IMR-90 (cell line): ENCODE data around the gene SLC22A15. TPM values are rescaled to one million over a fixed set of nuclear protein-coding genes. Genes with fewer than 3 reads are reported as not detected.

Experiments used
- ATAC-seq: fragments of 200-7000 bp; cut with Tn5 transposase; 2 replicates; pipeline ENCODE4 v1.9.1; 2020; ENCODE audit warnings: low read depth, mild to moderate bottlenecking, moderate library complexity
- BruUV-seq: library from RNA; stranded (reverse); fragments of 400-500 nt; replicated peaks from 2 replicates; lab custom pipeline; 2021; lab: Mats Ljungman, UMichigan
- CTCF ChIA-PET: fragments of 300-600 bp; formaldehyde crosslinking; extraction: SDS; loops from one replicate; lab custom pipeline; 2021; ENCODE audit warnings: antibody characterized with exemption; lab: Yijun Ruan, JAX
- POLR2A ChIA-PET: fragments of 300-600 bp; sonication (Branson Sonifier 250); formaldehyde crosslinking; loops from one replicate; lab custom pipeline; 2022; ENCODE audit warnings: antibody characterized with exemption; ENCODE audit not compliant: unreplicated experiment; lab: Charles Lee
- DNase-seq: peaks from one replicate; pipeline ENCODE4 v3.0.0; 2013
- H2AFZ ChIP-seq: replicated peaks from 2 replicates; pipeline ENCODE3; 2013; ENCODE audit warnings: low read length, mild to moderate bottlenecking; ENCODE audit not compliant: poor library complexity
- H2AK5ac ChIP-seq: 2 replicates; pipeline ENCODE4 v1.6.1; 2013; ENCODE audit warnings: low read depth, low read length, inconsistent platforms
- H2AK9ac ChIP-seq: replicated peaks from 2 replicates; pipeline ENCODE3; 2013; ENCODE audit warnings: mild to moderate bottlenecking, low read depth, low read length, moderate library complexity; ENCODE audit not compliant: poor library complexity
- H2BK120ac ChIP-seq: 2 replicates; pipeline ENCODE4 v1.6.1; 2013; ENCODE audit warnings: low read depth, low read length, inconsistent platforms
- H2BK15ac ChIP-seq: 3 replicates; pipeline ENCODE4 v1.6.1; 2013; ENCODE audit warnings: low read depth, low read length, inconsistent platforms
- H2BK20ac ChIP-seq: 2 replicates; pipeline ENCODE4 v1.6.1; 2013; ENCODE audit warnings: low read depth, mild to moderate bottlenecking, inconsistent platforms, low read length, moderate library complexity
- H2BK5ac ChIP-seq: 2 replicates; pipeline ENCODE4 v1.6.1; 2013; ENCODE audit warnings: mild to moderate bottlenecking, low read depth, low read length, inconsistent platforms; ENCODE audit not compliant: poor library complexity, severe bottlenecking
- H3K14ac ChIP-seq: replicated peaks from 2 replicates; pipeline ENCODE4 v1.6.1; 2013; ENCODE audit warnings: low read depth, low read length, inconsistent platforms
- H3K18ac ChIP-seq: 2 replicates; pipeline ENCODE4 v1.6.1; 2013; ENCODE audit warnings: low read depth, low read length, control low read depth
- H3K23ac ChIP-seq: 2 replicates; pipeline ENCODE4 v1.6.1; 2013; ENCODE audit warnings: low read depth, low read length, inconsistent platforms
- H3K27ac ChIP-seq: 2 replicates; pipeline ENCODE4 v1.5.1; 2013; ENCODE audit warnings: mild to moderate bottlenecking, control low read depth, low read length; ENCODE audit not compliant: insufficient read depth
- H3K27me3 ChIP-seq: 2 replicates; pipeline ENCODE4 v1.6.1; 2013; ENCODE audit warnings: low read length; ENCODE audit not compliant: control insufficient read depth, insufficient read depth
- H3K36me3 ChIP-seq: 2 replicates; pipeline ENCODE4 v1.6.1; 2013; ENCODE audit warnings: low read length, mixed read lengths; ENCODE audit not compliant: control insufficient read depth, insufficient read depth
- H3K4ac ChIP-seq: 2 replicates; pipeline ENCODE4 v1.6.1; 2013; ENCODE audit warnings: low read depth, low read length, inconsistent platforms
- H3K4me1 ChIP-seq: 2 replicates; pipeline ENCODE4 v1.6.1; 2013; ENCODE audit warnings: low read length, mixed read lengths; ENCODE audit not compliant: control insufficient read depth, insufficient read depth
- H3K4me2 ChIP-seq: 2 replicates; pipeline ENCODE4 v1.6.1; 2013; ENCODE audit warnings: low read depth, mild to moderate bottlenecking, control low read depth, low read length, moderate library complexity
- H3K4me3 ChIP-seq: 2 replicates; pipeline ENCODE4 v1.5.1; 2013; ENCODE audit warnings: low read depth, mild to moderate bottlenecking, control low read depth, low read length, moderate library complexity; ENCODE audit not compliant: insufficient read depth
- H3K56ac ChIP-seq: 2 replicates; pipeline ENCODE4 v1.6.1; 2013; ENCODE audit warnings: low read length, inconsistent platforms; ENCODE audit not compliant: insufficient read depth; ENCODE audit errors: extremely low read depth
- H3K79me1 ChIP-seq, 2 experiments: 2 replicates each; pipeline ENCODE4 v1.6.1; 2013; ENCODE audit warnings: low read length in 2 of 2, inconsistent platforms in 1 of 2, low read depth in 1 of 2
- H3K9ac ChIP-seq: 2 replicates; pipeline ENCODE4 v1.6.1; 2013; ENCODE audit warnings: low read depth, low read length, control low read depth
- H3K9me1 ChIP-seq: 2 replicates; pipeline ENCODE4 v1.6.1; 2013; ENCODE audit warnings: low read length, inconsistent platforms; ENCODE audit not compliant: insufficient read depth
- H3K9me3 ChIP-seq: 2 replicates; pipeline ENCODE4 v1.6.1; 2013; ENCODE audit warnings: low read length; ENCODE audit not compliant: control insufficient read depth, insufficient read depth
- H4K20me1 ChIP-seq: 2 replicates; pipeline ENCODE4 v1.6.1; 2013; ENCODE audit warnings: low read length, inconsistent platforms; ENCODE audit not compliant: insufficient read depth
- H4K5ac ChIP-seq: 2 replicates; pipeline ENCODE4 v1.6.1; 2013; ENCODE audit warnings: mild to moderate bottlenecking, low read depth, low read length, control low read depth
- H4K8ac ChIP-seq, 2 experiments: 2 replicates each; pipeline ENCODE4 v1.6.1; 2013; ENCODE audit warnings: low read depth in 2 of 2, low read length in 2 of 2, control low read depth in 1 of 2, inconsistent platforms in 1 of 2
- H4K91ac ChIP-seq: 2 replicates; pipeline ENCODE4 v1.6.1; 2013; ENCODE audit warnings: low read depth, low read length, inconsistent platforms; ENCODE audit not compliant: insufficient read depth
- CHD1 ChIP-seq: IDR thresholded peaks from 2 replicates; pipeline ENCODE4 v1.6.1; 2012; ENCODE audit warnings: low read depth, low read length, improper control_type of control experiment
- WGBS, 2 experiments: methylation state at CpG; one replicate each; pipeline versions ENCODE4 v1.1.5 to v1.1.7; 2013; ENCODE audit warnings: missing lambda C conversion rate in 2 of 2; ENCODE audit not compliant: insufficient read length in 1 of 2; ENCODE audit errors: extremely low coverage in 2 of 2; 5-methylcytosine and 5-hydroxymethylcytosine counted together
- dilution Hi-C: fragments of 300-500 bp; cut with HindIII; formaldehyde crosslinking; loops from one replicate; pipeline ENCODE4 v1.14.3; 2018; ENCODE audit warnings: low sequenced_read_pairs; ENCODE audit not compliant: unreplicated experiment
- in situ Hi-C: fragments of 300-500 bp; cut with MboI; formaldehyde crosslinking; loops from 3 replicates; pipeline ENCODE4 v1.14.3; 2019; ENCODE audit warnings: low sequenced_read_pairs, inconsistent platforms, mixed read lengths
- intact Hi-C: fragments of 100-400 bp; cut with micrococcal nuclease; formaldehyde crosslinking; loops from 2 replicates; pipeline ENCODE4 v1.10.0; 2022
- polyA plus RNA-seq, 3 experiments: library from polyadenylated mRNA; depleted of rRNA; stranded (reverse); fragments of >200 nt; gene quantifications; 2 replicates each; pipeline ENCODE4 v1.2.3, GENCODE V29; 2012; ENCODE audit warnings: low replicate concordance in 1 of 3
- total RNA-seq: library from RNA; depleted of rRNA; stranded (reverse); fragments of >200 nt; gene quantifications from 2 replicates; pipeline ENCODE4 v1.2.3, GENCODE V29; 2012

SLC22A15 gene
- total and polyA plus RNA-seq, 2 of the 4 experiments (the other 2 are of a cell fraction) = under 0.01 to 0.02 TPM

- H3K23ac ChIP-seq = no peak overlapping the region
- no peaks in the 10 kb centered on the region for H3K9me3 ChIP-seq
- no peak overlapping the region for H3K56ac ChIP-seq
- H3K14ac ChIP-seq = no peak overlapping the region
- no peaks in the 10 kb centered on the region for H3K4me1 ChIP-seq
- H4K5ac ChIP-seq = no peak overlapping the region
- H3K27me3 ChIP-seq = peaks cover 5% of the 10 kb centered on the region
- no peak overlapping the region for H3K4me3 ChIP-seq
- no peak overlapping the region for H2BK120ac ChIP-seq
- no peak overlapping the region for H4K91ac ChIP-seq
- H4K8ac ChIP-seq = no peak overlapping the region
- no CpG with 5 or more reads among the region's 3 CpGs for WGBS, 2 experiments
- no peak overlapping the region for H3K4me2 ChIP-seq
- H2AK5ac ChIP-seq = no peak overlapping the region
- no peak for ATAC-seq
- no peak overlapping the region for H2AFZ ChIP-seq
- in situ Hi-C loops (loop anchor here (10.0 kb wide), 1 partner anchor 178 kb away; no protein-coding TSS in a partner anchor), dilution Hi-C loops (no loop called here), intact Hi-C loops (loop anchor here (10.0 kb wide), 1 partner anchor 378 kb away; no protein-coding TSS in a partner anchor)
- TF ChIP-seq CHD1 = no peak
- no peaks in the 10 kb centered on the region for H3K79me1 ChIP-seq
- no peak overlapping the region for H3K9ac ChIP-seq
- no peaks in the 10 kb centered on the region for H4K20me1 ChIP-seq
- no peak for DNase-seq
- no peaks in the 10 kb centered on the region for H3K36me3 ChIP-seq
- no peak overlapping the region for H2BK15ac ChIP-seq
- ChIA-PET POLR2A (no interaction called here), CTCF (no interaction called here)
- H3K9me1 ChIP-seq = no peaks in the 10 kb centered on the region
- no peak overlapping the region for H3K27ac ChIP-seq
- H2BK20ac ChIP-seq = no peak overlapping the region
- H2BK5ac ChIP-seq = no peak overlapping the region
- BruUV-seq = no TSS peak
- H3K18ac ChIP-seq = no peak overlapping the region
- H3K4ac ChIP-seq = no peak overlapping the region
- no peak overlapping the region for H2AK9ac ChIP-seq
These were observed 6.1 kb downstream of the SLC22A15 start for GRCh38 chr1:115982400-115982799.
